ENCODE data around the gene FLT4. TPM values are rescaled to one million over a fixed set of nuclear protein-coding genes. Genes with fewer than 3 reads are reported as not detected.

The FLT4 gene
- total RNA-seq, 1 experiment from 2014 or later, result 6.3 TPM

- H3K4me1 Mint-ChIP-seq, result peaks cover 3% of the 10 kb centered on the region in 2 experiments; a peak in 3 of 4 replicates
- Histone ChIP-seq H4K5ac (ENCODE audit: insufficient read length, low read depth, low read length) (no peak overlapping the region), H3K4ac (ENCODE audit: low read depth, low read length) (no peak overlapping the region), H2BK15ac (ENCODE audit: low read depth, low read length) (no peak overlapping the region), H2AFZ (ENCODE audit: low read length) (no peak overlapping the region), H4K20me1 (ENCODE audit: control insufficient read depth, insufficient read depth, insufficient read length) (no peaks in the 10 kb centered on the region), H3K9me3 (ENCODE audit: control insufficient read depth, low read depth, low read length) (no peaks in the 10 kb centered on the region), H3K4me2 (ENCODE audit: insufficient read depth, insufficient read length, low read length) (no peak overlapping the region), H3K23ac (ENCODE audit: insufficient read length, low read depth, low read length) (no peak overlapping the region), H3K4me1 (ENCODE audit: insufficient read depth, low read length) (no peaks in the 10 kb centered on the region), H3K56ac (ENCODE audit: insufficient read length, low read depth, low read length) (no peak overlapping the region), H4K8ac (replicated peaks; ENCODE audit: insufficient read length, low read depth, low read length) (no peak overlapping the region), H2BK12ac (ENCODE audit: insufficient read length, low read depth, low read length) (no peak overlapping the region), H3T11ph (ENCODE audit: low read length) (no peak overlapping the region), H4K91ac (ENCODE audit: insufficient read length, low read depth, low read length) (no peak overlapping the region), H3K23me2 (ENCODE audit: insufficient read length, low read depth, low read length, poor library complexity, severe bottlenecking) (peaks cover 4% of the 10 kb centered on the region), H2AK5ac (ENCODE audit: insufficient read length, low read length) (no peak overlapping the region), H2BK20ac (ENCODE audit: low read depth, low read length, poor library complexity, severe bottlenecking) (no peak overlapping the region), H3K79me1 (ENCODE audit: insufficient read depth, low read depth, low read length, poor library complexity, severe bottlenecking) (no peaks in the 10 kb centered on the region), H3K9ac (ENCODE audit: extremely low read depth, insufficient read length, low read length) (no peak overlapping the region), H2BK120ac (ENCODE audit: low read depth, low read length, poor library complexity, severe bottlenecking) (no peak overlapping the region), H3K18ac (ENCODE audit: insufficient read length, low read depth, low read length) (no peak overlapping the region), H3K27me3 (ENCODE audit: insufficient read depth, low read length) (peaks cover 3% of the 10 kb centered on the region; the same call in 1 of the 2 replicates), H3K79me2 (ENCODE audit: insufficient read depth, low read length) (no peaks in the 10 kb centered on the region), H3K14ac (ENCODE audit: insufficient read depth, low read length) (no peak overlapping the region; the same call in 1 of the 2 replicates), H2BK5ac (ENCODE audit: insufficient read length, low read length) (no peak overlapping the region), H3K27ac (ENCODE audit: insufficient read length, low read depth, low read length) (no peak overlapping the region)
- H3K9me3 Mint-ChIP-seq, result no peaks in the 10 kb centered on the region; a peak in 1 of 5 replicates
- TF ChIP-seq CTCF (conservative IDR thresholded peaks at IDR 0.05), result no peak
- peaks cover 9% of the 10 kb centered on the region for H3K27me3 Mint-ChIP-seq (ENCODE audit: low read depth)
- peaks cover 0 to 5% (median 0%) of the 10 kb centered on the region in 3 experiments; a peak in 3 of 7 replicates for H3K36me3 Mint-ChIP-seq (ENCODE audit: insufficient read depth in 1 of 3, low read depth in 3 of 3)
- H3K27ac Mint-ChIP-seq, result peak overlapping the region in 1 of 3 experiments; percentile 28; a peak in 1 of 7 replicates
- DNase-seq, result no peak
- H3K4me3 Mint-ChIP-seq, result no peak overlapping the region
- no CpG with 5 or more reads among the region's 11 CpGs for WGBS (ENCODE audit: extremely low coverage, insufficient read length, low lambda C conversion rate)
Observed at GRCh38 chr5:180613814-180614188, 35.6 kb downstream of the FLT4 start.

Measured in H9 (cell line).